Neural crest cell (in vitro differentiated cells): ENCODE data around the gene ZNF385B. TPM values are rescaled to one million over a fixed set of nuclear protein-coding genes. Genes with fewer than 3 reads are reported as not detected.

ENCODE experiments used
- DNase-seq: peaks from one replicate; pipeline ENCODE4 v3.0.0; 2021; ENCODE audit warnings: low read depth, mixed read lengths, low spot score
- H3K27ac Mint-ChIP-seq: one replicate; pipeline ENCODE4 v1.8.0; 2021; ENCODE audit warnings: mild to moderate bottlenecking, mixed read lengths; ENCODE audit not compliant: unreplicated experiment
- H3K27me3 Mint-ChIP-seq: 2 replicates; pipeline ENCODE4 v1.8.0; 2021; ENCODE audit warnings: low read depth, mild to moderate bottlenecking, mixed read lengths
- H3K36me3 Mint-ChIP-seq: 2 replicates; pipeline ENCODE4 v1.8.0; 2021; ENCODE audit warnings: low read depth, mild to moderate bottlenecking, mixed read lengths
- H3K4me1 Mint-ChIP-seq: 2 replicates; pipeline ENCODE4 v1.8.0; 2021; ENCODE audit warnings: mixed read lengths
- H3K4me3 Mint-ChIP-seq: one replicate; pipeline ENCODE4 v1.8.0; 2021; ENCODE audit warnings: mild to moderate bottlenecking, mixed read lengths
- H3K9me3 Mint-ChIP-seq: 2 replicates; pipeline ENCODE4 v1.8.0; 2021; ENCODE audit warnings: mixed read lengths
- total RNA-seq: library from RNA; stranded (reverse); gene quantifications from 2 replicates; pipeline ENCODE4 v1.2.1, GENCODE V29; 2021
- TF ChIP-seq, protein P1 (sequence below): fragments of 200-600 bp; sonication (generic); conservative IDR thresholded peaks from 2 replicates; pipeline ENCODE4 v1.5.0; 2021; ENCODE audit warnings: antibody characterized with exemption, mild to moderate bottlenecking

Gene ZNF385B
- total RNA-seq, 1 donor from 2014 or later: 2.1 TPM

DNA sequence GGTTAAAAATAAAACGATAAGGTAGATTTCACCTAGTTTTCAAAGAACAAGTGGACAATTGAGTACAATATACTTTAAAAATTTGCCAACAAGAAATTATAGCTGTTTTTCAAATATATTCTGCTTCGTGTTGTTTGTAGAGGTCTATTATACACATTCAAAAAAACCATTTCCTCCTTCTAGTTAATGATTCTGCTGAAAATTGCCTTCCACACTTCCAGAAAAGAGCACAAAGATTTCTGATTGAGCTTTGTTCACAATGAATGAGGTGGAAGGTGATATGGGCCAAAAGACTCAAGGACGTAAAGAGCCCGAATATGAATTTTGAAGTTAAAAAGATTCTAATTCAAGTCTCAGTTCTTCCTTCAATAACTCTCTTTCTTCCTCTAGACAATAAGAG is 319.8 kb downstream of the ZNF385B start:
- no peak overlapping the region for H3K4me3 Mint-ChIP-seq

DNA sequence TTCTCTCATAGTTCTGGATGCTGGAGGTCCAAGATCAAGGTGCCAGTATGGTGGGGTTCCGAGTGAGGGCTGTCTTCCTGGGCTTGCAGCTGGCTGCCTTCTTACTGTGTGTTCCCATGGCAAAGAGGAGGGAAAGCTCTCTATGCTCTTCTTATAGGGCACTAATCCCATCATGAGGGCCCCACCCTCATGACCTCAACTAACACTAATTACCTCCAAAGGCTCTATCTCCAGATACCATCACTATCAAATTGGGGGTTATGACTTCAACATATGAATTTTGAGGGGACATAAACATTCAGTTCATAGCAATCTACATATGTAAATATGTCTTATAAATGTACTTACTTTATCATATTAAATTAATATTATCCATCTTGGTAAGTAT is 322.3 kb downstream of the ZNF385B start:
- no peaks in the 10 kb centered on the region for H3K27me3 Mint-ChIP-seq
- peaks cover 7% of the 10 kb centered on the region for H3K36me3 Mint-ChIP-seq
- TF ChIP-seq, protein P1, sequence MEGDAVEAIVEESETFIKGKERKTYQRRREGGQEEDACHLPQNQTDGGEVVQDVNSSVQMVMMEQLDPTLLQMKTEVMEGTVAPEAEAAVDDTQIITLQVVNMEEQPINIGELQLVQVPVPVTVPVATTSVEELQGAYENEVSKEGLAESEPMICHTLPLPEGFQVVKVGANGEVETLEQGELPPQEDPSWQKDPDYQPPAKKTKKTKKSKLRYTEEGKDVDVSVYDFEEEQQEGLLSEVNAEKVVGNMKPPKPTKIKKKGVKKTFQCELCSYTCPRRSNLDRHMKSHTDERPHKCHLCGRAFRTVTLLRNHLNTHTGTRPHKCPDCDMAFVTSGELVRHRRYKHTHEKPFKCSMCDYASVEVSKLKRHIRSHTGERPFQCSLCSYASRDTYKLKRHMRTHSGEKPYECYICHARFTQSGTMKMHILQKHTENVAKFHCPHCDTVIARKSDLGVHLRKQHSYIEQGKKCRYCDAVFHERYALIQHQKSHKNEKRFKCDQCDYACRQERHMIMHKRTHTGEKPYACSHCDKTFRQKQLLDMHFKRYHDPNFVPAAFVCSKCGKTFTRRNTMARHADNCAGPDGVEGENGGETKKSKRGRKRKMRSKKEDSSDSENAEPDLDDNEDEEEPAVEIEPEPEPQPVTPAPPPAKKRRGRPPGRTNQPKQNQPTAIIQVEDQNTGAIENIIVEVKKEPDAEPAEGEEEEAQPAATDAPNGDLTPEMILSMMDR: no peak
- no peak overlapping the region for H3K4me3 Mint-ChIP-seq
- H3K9me3 Mint-ChIP-seq: peaks cover 6% of the 10 kb centered on the region
- H3K4me1 Mint-ChIP-seq: peaks cover 25% of the 10 kb centered on the region
- H3K27ac Mint-ChIP-seq: no peak overlapping the region
- DNase-seq: no peak

More for the DNA sequence above, 319.8 kb downstream of the ZNF385B start:
- Mint-ChIP-seq H3K27ac (peak overlapping the region; percentile 43), H3K4me1 (peaks cover 39% of the 10 kb centered on the region), H3K36me3 (peaks cover 7% of the 10 kb centered on the region), H3K9me3 (peaks cover 6% of the 10 kb centered on the region), H3K27me3 (no peaks in the 10 kb centered on the region)
- TF ChIP-seq, protein P1: no peak
- no peak for DNase-seq

DNA sequence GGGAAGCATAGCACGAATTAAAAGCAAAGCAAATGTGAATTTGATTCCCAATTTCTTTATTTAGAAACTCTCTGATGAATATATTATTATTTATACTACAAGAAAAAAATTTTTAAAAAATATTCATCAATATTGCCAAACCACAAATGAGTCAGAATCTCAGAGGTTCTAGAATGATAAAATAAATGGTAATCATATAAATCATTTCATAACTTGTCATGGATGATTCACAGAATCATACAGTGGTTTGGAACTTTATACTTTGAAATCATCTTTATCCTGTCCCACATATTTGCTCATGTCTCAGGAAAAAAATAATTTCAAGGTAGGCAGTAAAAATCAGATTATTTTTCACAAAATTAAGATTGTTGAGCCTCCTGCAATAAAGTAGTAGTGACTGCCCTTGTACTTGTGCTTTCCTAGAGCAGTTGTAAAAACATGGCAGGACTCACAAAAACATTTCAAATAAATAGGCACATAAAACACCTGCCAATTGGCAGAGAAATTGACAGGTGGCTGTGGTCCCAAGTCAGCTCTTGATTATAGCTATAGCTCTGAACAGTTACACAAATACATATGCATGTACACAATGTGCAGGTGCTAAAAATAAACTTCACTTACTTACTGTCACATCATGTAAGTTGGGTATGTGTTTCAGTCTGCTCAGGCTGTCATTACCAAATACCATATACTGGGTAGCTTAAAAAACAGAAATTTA is 322.8 kb downstream of the ZNF385B start:
- H3K27ac Mint-ChIP-seq: no peak overlapping the region
- H3K4me3 Mint-ChIP-seq: no peak overlapping the region
- no peak for DNase-seq
- H3K36me3 Mint-ChIP-seq: peaks cover 7% of the 10 kb centered on the region
- peaks cover 24% of the 10 kb centered on the region for H3K4me1 Mint-ChIP-seq
- peaks cover 6% of the 10 kb centered on the region for H3K9me3 Mint-ChIP-seq
- H3K27me3 Mint-ChIP-seq: no peaks in the 10 kb centered on the region
- TF ChIP-seq, protein P1: no peak

DNA sequence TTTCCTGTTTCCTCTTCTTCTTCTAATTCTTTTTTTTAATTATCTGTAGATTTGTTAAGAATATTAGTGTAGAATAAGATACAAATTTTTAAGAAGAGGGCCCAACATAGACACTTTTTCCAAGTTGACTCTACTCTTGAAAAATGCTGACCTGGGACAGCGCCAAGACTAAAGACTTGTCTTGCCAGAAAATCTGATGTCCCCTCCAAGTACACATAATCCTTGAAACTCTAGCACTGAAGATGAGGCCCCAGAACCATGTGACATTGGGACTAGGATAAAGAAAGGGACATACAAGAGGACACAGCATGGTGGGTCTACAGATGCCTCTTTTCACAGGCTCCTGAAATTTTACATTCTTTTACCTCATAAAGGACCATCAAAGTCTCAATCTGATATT is 325.2 kb downstream of the ZNF385B start:
- H3K36me3 Mint-ChIP-seq: peaks cover 7% of the 10 kb centered on the region
- peaks cover 6% of the 10 kb centered on the region for H3K9me3 Mint-ChIP-seq
- H3K4me3 Mint-ChIP-seq: no peak overlapping the region
- H3K27me3 Mint-ChIP-seq: no peaks in the 10 kb centered on the region
- TF ChIP-seq, protein P1: no peak
- no peak for DNase-seq
- no peak overlapping the region for H3K27ac Mint-ChIP-seq
- peaks cover 33% of the 10 kb centered on the region for H3K4me1 Mint-ChIP-seq

DNA sequence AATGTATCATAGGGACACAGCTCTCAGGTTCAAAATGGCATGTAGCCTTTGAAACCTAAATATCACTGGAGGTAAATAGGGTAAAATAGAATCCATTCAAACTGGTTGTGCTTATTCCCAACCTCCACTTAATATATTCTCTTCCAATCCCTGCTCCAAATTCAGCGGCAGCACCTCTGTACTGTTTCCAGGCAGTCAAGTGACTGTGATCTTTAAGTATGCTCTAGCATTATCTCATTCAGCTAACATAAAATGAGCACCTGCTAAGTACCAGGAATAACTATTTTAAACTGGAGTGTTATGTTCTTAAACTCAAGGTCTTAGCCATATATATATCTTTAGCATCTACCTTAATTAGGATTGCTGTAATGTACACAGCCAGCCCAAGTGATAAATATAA is 327.5 kb downstream of the ZNF385B start:
- Mint-ChIP-seq H3K36me3 (peaks cover 4% of the 10 kb centered on the region), H3K4me1 (peaks cover 53% of the 10 kb centered on the region), H3K27ac (no peak overlapping the region), H3K9me3 (no peaks in the 10 kb centered on the region), H3K4me3 (no peak overlapping the region), H3K27me3 (no peaks in the 10 kb centered on the region)
- no peak for DNase-seq
- TF ChIP-seq, protein P1: no peak
